K562 (cell line): Measurements from ENCODE around the gene LAG3. TPM values are rescaled to one million over a fixed set of nuclear protein-coding genes. Genes with fewer than 3 reads are reported as not detected.
A peak's percentile ranks its signal among the peaks of the same experiment; 100 is the strongest.

Experiments
- ATAC-seq: fragments of 200-7000 bp; cut with Tn5 transposase; 3 replicates; pipeline ENCODE4 v1.9.1; 2020; ENCODE audit warnings: moderate library complexity
- BruUV-seq: library from RNA; stranded (reverse); fragments of 400-500 nt; replicated peaks from 2 replicates; lab custom pipeline; 2021; lab: Mats Ljungman, UMichigan
- CTCF ChIA-PET: fragments of 300-600 bp; formaldehyde crosslinking; extraction: SDS; loops from one replicate; lab custom pipeline; 2021; ENCODE audit warnings: low intra/inter-chr PET ratio; lab: Yijun Ruan, JAX
- POLR2A ChIA-PET: fragments of 300-600, 350-650 bp; sonication (Branson Sonifier 250); formaldehyde crosslinking; extraction: SDS; loops from one replicate; lab custom pipeline; 2021; ENCODE audit warnings: antibody characterized with exemption, inconsistent platforms; lab: Yijun Ruan, JAX
- DNase-seq, 4 experiments: peaks; one replicate each; pipeline versions ENCODE4 v3.0.0 to v3.0.0-alpha.2; 2011 to 2018; ENCODE audit warnings: low spot score in 3 of 4, mixed read lengths in 3 of 4; ENCODE audit errors: extremely low read depth in 1 of 4
- FAIRE-seq: peaks from 2 replicates; lab custom pipeline; 2011; peaks lifted over from hg19 to GRCh38; lab: Jason Lieb, UNC
- H2AFZ ChIP-seq: 2 replicates; pipeline ENCODE4 v1.6.0; 2011; ENCODE audit warnings: low read depth, low read length, control low read depth, inconsistent platforms
- H3K27ac ChIP-seq: fragments of 200-600 bp; 3 replicates; pipeline ENCODE4 v1.8.0; 2011; ENCODE audit warnings: low read depth, mild to moderate bottlenecking, control low read depth, inconsistent platforms, low read length, moderate library complexity, mixed read lengths; ENCODE audit errors: extremely low read depth
- H3K27me3 ChIP-seq, 2 experiments: fragments of 300-600 bp in 1 of 2; 2 replicates in 1 of 2; 3 replicates in 1 of 2; pipeline versions ENCODE4 v1.6.0 to v1.8.0; 2011; ENCODE audit warnings: inconsistent platforms in 2 of 2, low read length in 2 of 2, mild to moderate bottlenecking in 1 of 2, mixed read lengths in 1 of 2, moderate library complexity in 1 of 2; ENCODE audit not compliant: control insufficient read depth in 2 of 2, insufficient read depth in 2 of 2
- H3K36me3 ChIP-seq: fragments of 300-600 bp; 3 replicates; pipeline ENCODE4 v1.8.0; 2011; ENCODE audit warnings: mild to moderate bottlenecking, low read length, inconsistent platforms; ENCODE audit not compliant: control insufficient read depth, insufficient read depth
- H3K4me1 ChIP-seq, 2 experiments: fragments of 200-600 bp in 1 of 2; replicated peaks in 1 of 2; 2 replicates in 1 of 2; 3 replicates in 1 of 2; pipeline versions ENCODE4 v1.5.1 to v1.8.0; 2011; ENCODE audit warnings: inconsistent platforms in 2 of 2, low read length in 2 of 2, mild to moderate bottlenecking in 1 of 2, mixed read lengths in 1 of 2, moderate library complexity in 1 of 2; ENCODE audit not compliant: control insufficient read depth in 2 of 2, insufficient read depth in 2 of 2
- H3K4me2 ChIP-seq: 2 replicates; pipeline ENCODE4 v1.6.1; 2011; ENCODE audit warnings: low read length, control low read depth, inconsistent platforms, mixed read lengths; ENCODE audit not compliant: insufficient read depth
- H3K4me3 ChIP-seq: fragments of 200-600 bp; sonication (generic), shearing (Covaris generic); 2 replicates; pipeline ENCODE4 v1.5.1; 2016; ENCODE audit warnings: control low read depth, inconsistent platforms
- H3K79me2 ChIP-seq: fragments of 200-600 bp; 3 replicates; pipeline ENCODE4 v1.8.0; 2011; ENCODE audit warnings: low read length, inconsistent platforms; ENCODE audit not compliant: control insufficient read depth, insufficient read depth
- H3K9ac ChIP-seq, 2 experiments: 2 replicates each; pipeline versions ENCODE4 v1.6.0 to v1.6.1; 2011; ENCODE audit warnings: low read depth in 2 of 2, low read length in 2 of 2, control low read depth in 1 of 2, inconsistent platforms in 1 of 2, mild to moderate bottlenecking in 1 of 2, mixed read lengths in 1 of 2; ENCODE audit not compliant: insufficient read depth in 1 of 2
- H3K9me1 ChIP-seq: one replicate; pipeline ENCODE4 v1.6.0; 2011; ENCODE audit warnings: inconsistent platforms, mild to moderate bottlenecking, low read length, moderate library complexity; ENCODE audit not compliant: control insufficient read depth, insufficient read depth
- H3K9me3 ChIP-seq: replicated peaks from 2 replicates; pipeline ENCODE4 v1.5.1; 2011; ENCODE audit warnings: low read depth, low read length, inconsistent platforms; ENCODE audit not compliant: control insufficient read depth, insufficient read depth
- H4K20me1 ChIP-seq: replicated peaks from 2 replicates; pipeline ENCODE4 v1.6.1; 2011; ENCODE audit warnings: low read length, inconsistent platforms, mixed read lengths; ENCODE audit not compliant: control insufficient read depth, insufficient read depth
- ELF1 ChIP-seq: fragments of 200-800 bp; sonication (Bioruptor generic); IDR thresholded peaks from 2 replicates; pipeline ENCODE4 v1.6.1; 2016; ENCODE audit warnings: missing genetic modification characterization, missing compliant biosample characterization
- HNRNPL ChIP-seq: fragments of 200-400 bp; formaldehyde crosslinking; IDR thresholded peaks from 2 replicates; pipeline ENCODE4 v1.6.1; 2017; ENCODE audit warnings: low read depth, mild to moderate bottlenecking, low read length
- KLF10 ChIP-seq: fragments of 250-450 bp; sonication (Bioruptor Pico); IDR thresholded peaks from 2 replicates; pipeline ENCODE4 v1.6.1; 2021; ENCODE audit warnings: matching md5 sums
- MTA2 ChIP-seq: fragments of 450-650 bp; IDR thresholded peaks from 2 replicates; pipeline ENCODE4 v1.6.1; 2016; ENCODE audit warnings: low read depth
- MTF1 ChIP-seq: fragments of 250-450 bp; sonication (Bioruptor Pico); IDR thresholded peaks from 2 replicates; pipeline ENCODE4 v1.9.0; 2021; ENCODE audit warnings: moderate library complexity, mild to moderate bottlenecking, inconsistent platforms, borderline replicate concordance
- NEUROD1 ChIP-seq: fragments of 150-350 bp; IDR thresholded peaks from 2 replicates; pipeline ENCODE4 v1.6.1; 2014; ENCODE audit warnings: borderline replicate concordance, low read length, low read depth; ENCODE audit not compliant: partially characterized antibody
- NFE2 ChIP-seq: IDR thresholded peaks from 2 replicates; pipeline ENCODE4 v1.6.1; 2014; ENCODE audit warnings: antibody characterized with exemption, low read depth
- SMC3 ChIP-seq: conservative IDR thresholded peaks from 2 replicates; pipeline ENCODE4 v1.6.1; 2011; ENCODE audit warnings: low read depth, low read length, improper control_type of control experiment; ENCODE audit not compliant: insufficient read depth
- ZBTB49 ChIP-seq: sonication (generic); formaldehyde crosslinking; IDR thresholded peaks from 2 replicates; pipeline ENCODE4 v1.8.0; 2022; ENCODE audit warnings: missing genetic modification reagents, mild to moderate bottlenecking, borderline replicate concordance
- ZC3H4 ChIP-seq: sonication (generic); formaldehyde crosslinking; IDR thresholded peaks from 2 replicates; pipeline ENCODE4 v1.9.0; 2021; ENCODE audit warnings: missing genetic modification reagents, borderline replicate concordance
- ZFP36 ChIP-seq: fragments of 150-350 bp; IDR thresholded peaks from 2 replicates; pipeline ENCODE4 v1.6.1; 2018; ENCODE audit warnings: low read length, low read depth; ENCODE audit not compliant: partially characterized antibody
- ZNF175 ChIP-seq: fragments of 200-800 bp; sonication (Bioruptor generic); IDR thresholded peaks from 2 replicates; pipeline ENCODE4 v1.6.1; 2016; ENCODE audit warnings: low read depth, mild to moderate bottlenecking, missing genetic modification characterization, missing compliant biosample characterization
- ZNF316 ChIP-seq: fragments of 450-650 bp; IDR thresholded peaks from 2 replicates; pipeline ENCODE4 v1.6.1; 2016
- ZNF707 ChIP-seq: fragments of 250-450 bp; sonication (Bioruptor Pico); conservative IDR thresholded peaks from 2 replicates; pipeline ENCODE4 v1.8.0; 2022; ENCODE audit warnings: inconsistent platforms, mild to moderate bottlenecking, moderate library complexity
- WGBS: fragments of 100-300 bp; shearing (Covaris generic); methylation state at CpG from one replicate; pipeline ENCODE4 v1.1.6; 2016; ENCODE audit warnings: low coverage, mixed read lengths; ENCODE audit not compliant: insufficient coverage; ENCODE audit errors: missing lambda C conversion rate; 5-methylcytosine and 5-hydroxymethylcytosine counted together
- in situ Hi-C: fragments of 300-500 bp; cut with MboI; formaldehyde crosslinking; loops from 4 replicates; pipeline ENCODE4 v1.15.0; 2018; ENCODE audit warnings: inconsistent platforms, mixed read lengths
- intact Hi-C: fragments of 100-400 bp; cut with micrococcal nuclease; formaldehyde crosslinking; loops from 2 replicates; pipeline ENCODE4 v1.14.2; 2022
- polyA plus RNA-seq, 8 experiments: library from polyadenylated mRNA; depleted of rRNA in 4 of 8; stranded (reverse) in 5 of 8; unstranded in 3 of 8; fragments of >200 nt; fragmentation: Nextera tagmentation in 2 of 8; fragmentation: Illumina TruSeq in 1 of 8; extraction: Ambion mirVana in 2 of 8; extraction: Trizol in 1 of 8; gene quantifications; 2 replicates each; pipeline versions ENCODE4 v1.2.1 to v1.2.3, GENCODE V29; 2011 to 2014; ENCODE audit warnings: inconsistent platforms in 1 of 8, missing spikeins in 1 of 8
- total RNA-seq, 7 experiments: library from RNA; depleted of rRNA in 6 of 7; stranded (reverse); fragments of >200 nt in 6 of 7; fragmentation: Illumina TruSeq in 2 of 7; extraction: Trizol in 2 of 7; gene quantifications; 2 replicates each; pipeline versions ENCODE4 v1.2.1 to v1.2.3, GENCODE V29; 2011 to 2021; ENCODE audit warnings: low replicate concordance in 1 of 7
- TF ChIP-seq, protein P1 (sequence below): fragments of 450-650 bp; conservative IDR thresholded peaks from 2 replicates; pipeline ENCODE4 v1.6.1; 2016; ENCODE audit warnings: missing genetic modification characterization, low read depth, mild to moderate bottlenecking, missing compliant biosample characterization, moderate library complexity
- TF ChIP-seq, protein P2 (sequence below): fragments of 250-450 bp; sonication (Bioruptor Pico); IDR thresholded peaks from 2 replicates; pipeline ENCODE4 v1.5.1; 2021; ENCODE audit warnings: mild to moderate bottlenecking
- TF ChIP-seq, protein P3 (sequence below): sonication (generic); formaldehyde crosslinking; IDR thresholded peaks from 2 replicates; pipeline ENCODE4 v1.8.0; 2022; ENCODE audit warnings: missing genetic modification reagents, mild to moderate bottlenecking, borderline replicate concordance

Gene LAG3
- total and polyA plus RNA-seq, 9 of the 15 experiments (the other 6 are each of a cell fraction or from before 2014, with no cell fraction given), result 0.07 to 0.66 (median 0.09) TPM; not detected in 1

- intact Hi-C loops, result loop anchor here (5.0 kb wide), 1 partner anchor 37 kb away; the partner anchor contains the start of gene ZNF384
- TF ChIP-seq ZBTB49, result no peak
- TF ChIP-seq MTF1 (CRISPR knock-in tag), result no peak
- TF ChIP-seq, protein P1, sequence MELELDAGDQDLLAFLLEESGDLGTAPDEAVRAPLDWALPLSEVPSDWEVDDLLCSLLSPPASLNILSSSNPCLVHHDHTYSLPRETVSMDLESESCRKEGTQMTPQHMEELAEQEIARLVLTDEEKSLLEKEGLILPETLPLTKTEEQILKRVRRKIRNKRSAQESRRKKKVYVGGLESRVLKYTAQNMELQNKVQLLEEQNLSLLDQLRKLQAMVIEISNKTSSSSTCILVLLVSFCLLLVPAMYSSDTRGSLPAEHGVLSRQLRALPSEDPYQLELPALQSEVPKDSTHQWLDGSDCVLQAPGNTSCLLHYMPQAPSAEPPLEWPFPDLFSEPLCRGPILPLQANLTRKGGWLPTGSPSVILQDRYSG, result no peak
- no peak for TF ChIP-seq ZNF707 (CRISPR knock-in tag)
- 0 out of 2 replicates have a peak, but pooled peaks have one; percentile 16 for TF ChIP-seq ELF1 (tag)
- TF ChIP-seq, protein P2, sequence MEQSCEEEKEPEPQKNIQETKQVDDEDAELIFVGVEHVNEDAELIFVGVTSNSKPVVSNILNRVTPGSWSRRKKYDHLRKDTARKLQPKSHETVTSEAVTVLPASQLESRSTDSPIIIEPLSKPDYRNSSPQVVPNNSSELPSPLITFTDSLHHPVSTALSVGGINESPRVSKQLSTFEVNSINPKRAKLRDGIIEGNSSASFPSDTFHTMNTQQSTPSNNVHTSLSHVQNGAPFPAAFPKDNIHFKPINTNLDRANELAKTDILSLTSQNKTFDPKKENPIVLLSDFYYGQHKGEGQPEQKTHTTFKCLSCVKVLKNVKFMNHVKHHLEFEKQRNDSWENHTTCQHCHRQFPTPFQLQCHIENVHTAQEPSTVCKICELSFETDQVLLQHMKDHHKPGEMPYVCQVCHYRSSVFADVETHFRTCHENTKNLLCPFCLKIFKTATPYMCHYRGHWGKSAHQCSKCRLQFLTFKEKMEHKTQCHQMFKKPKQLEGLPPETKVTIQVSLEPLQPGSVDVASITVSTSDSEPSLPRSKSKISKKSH (CRISPR knock-in tag), result no peak
- TF ChIP-seq KLF10 (CRISPR knock-in tag), result no peak
- no peak for TF ChIP-seq NEUROD1
- TF ChIP-seq ZFP36, result no peak
- 0 out of 2 replicates have a peak, but pooled peaks have one; percentile 34 for TF ChIP-seq ZNF175 (CRISPR knock-in tag)
- no peak for TF ChIP-seq SMC3
- no peak for TF ChIP-seq MTA2
- peak; percentile 43; the same call in 1 of the 2 replicates for TF ChIP-seq NFE2
- TF ChIP-seq, protein P3, sequence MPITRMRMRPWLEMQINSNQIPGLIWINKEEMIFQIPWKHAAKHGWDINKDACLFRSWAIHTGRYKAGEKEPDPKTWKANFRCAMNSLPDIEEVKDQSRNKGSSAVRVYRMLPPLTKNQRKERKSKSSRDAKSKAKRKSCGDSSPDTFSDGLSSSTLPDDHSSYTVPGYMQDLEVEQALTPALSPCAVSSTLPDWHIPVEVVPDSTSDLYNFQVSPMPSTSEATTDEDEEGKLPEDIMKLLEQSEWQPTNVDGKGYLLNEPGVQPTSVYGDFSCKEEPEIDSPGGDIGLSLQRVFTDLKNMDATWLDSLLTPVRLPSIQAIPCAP (CRISPR knock-in tag), result no peak
- TF ChIP-seq ZC3H4 (CRISPR knock-in tag), result 0 out of 2 replicates have a peak, but pooled peaks have one; percentile 21
- TF ChIP-seq HNRNPL, result no peak
- no peak for TF ChIP-seq ZNF316
Observed at GRCh38 chr12:6724409-6724797, 47.9 kb upstream of the LAG3 start.

More at GRCh38 chr12:6724409-6724797, 47.9 kb upstream of the LAG3 start:
- peak overlapping the region; percentile 93 for H3K4me2 ChIP-seq
- H3K79me2 ChIP-seq, result peaks cover 13% of the 10 kb centered on the region
- H4K20me1 ChIP-seq, result no peaks in the 10 kb centered on the region
- H3K36me3 ChIP-seq, result peaks cover 13% of the 10 kb centered on the region; the same call in 2 of the 3 replicates
- H3K4me3 ChIP-seq, result peak overlapping the region; percentile 54
- H2AFZ ChIP-seq, result peak overlapping the region; percentile 60
- TSS peak; percentile 63 for BruUV-seq
- H3K9ac ChIP-seq, result peak overlapping the region; percentile 72 to 90
- no peaks in the 10 kb centered on the region for H3K9me1 ChIP-seq
- ChIA-PET POLR2A (interaction anchor here (0.9 to 2.9 kb wide), 13 partner anchors 9 to 148 kb away, joined by 3 to 12 read pairs (median 4); partner anchors contain the start of genes CDCA3, SPSB2, USP5 and ZNF384), CTCF (interaction anchor here (0.6 kb wide), 1 partner anchor 30 kb away, joined by 4 read pairs; no protein-coding TSS in a partner anchor)
- H3K27ac ChIP-seq, result peak overlapping the region; percentile 88
- FAIRE-seq (no peak), ATAC-seq (peak; percentile 59), DNase-seq (peak in 1 of 4 experiments; percentile 56)
- in situ Hi-C loops, result no loop called here
- H3K4me1 ChIP-seq, result peaks cover 10 to 25% of the 10 kb centered on the region in 2 experiments; a peak in 4 of 5 replicates
- H3K9me3 ChIP-seq, result no peaks in the 10 kb centered on the region
- WGBS, result 2% methylated on average over 8 of the region's 10 CpGs
- no peaks in the 10 kb centered on the region for H3K27me3 ChIP-seq
